NCI-H1694 treated with DMSO at 0.1 percent for 48 hours (cell line): ENCODE data around the gene REPS1.
A peak's percentile ranks its signal among the peaks of the same experiment; 100 is the strongest.
"Not testable (repeated sequence)": the region's sequence is repeated elsewhere in the genome, so short reads cannot be mapped to it uniquely, and the experiment has no call there.

Experiments used
- DNase-seq: peaks from one replicate; lab custom pipeline; 2025; lab: John Stamatoyannopoulos, UW

REPS1 gene

GRCh38 chr6:138987643-138988468 is at the start of gene REPS1:
REPS1 (minus strand) TSS chr6:138988253; CDS start chr6:138987682, 571 bp downstream.
- DNase-seq, result peak; percentile 83

- no peak for DNase-seq
Measured at GRCh38 chr6:139037490-139037889, 49.4 kb upstream of the REPS1 start.

- no peak for DNase-seq
Measured at GRCh38 chr6:139030228-139030963, 42.3 kb upstream of the REPS1 start.

- DNase-seq, result no peak
Measured at GRCh38 chr6:139029470-139030227, 41.6 kb upstream of the REPS1 start.

GRCh38 chr6:139028658-139029469 is 40.8 kb upstream of the REPS1 start, which contains the start of gene ABRACL:
ABRACL (plus strand) TSS chr6:139028745; CDS start chr6:139034161, 5,416 bp downstream.
- DNase-seq, result peak; percentile 31

GRCh38 chr6:139028215-139028657 is 40.2 kb upstream of the REPS1 start:
- no peak for DNase-seq

GRCh38 chr6:139027620-139028182 is 39.6 kb upstream of the REPS1 start:
- DNase-seq, result peak; percentile 21

- not testable (repeated sequence) for DNase-seq
Measured at GRCh38 chr6:139025416-139025815, 37.4 kb upstream of the REPS1 start.

GRCh38 chr6:139020689-139021088 is 32.6 kb upstream of the REPS1 start:
- no peak for DNase-seq

GRCh38 chr6:139019722-139020121 is 31.7 kb upstream of the REPS1 start:
- no peak for DNase-seq

- DNase-seq, result no peak
Measured at GRCh38 chr6:139017227-139017626, 29.2 kb upstream of the REPS1 start.

GRCh38 chr6:139016337-139017213 is 28.5 kb upstream of the REPS1 start:
- DNase-seq, result no peak

GRCh38 chr6:139014945-139015344 is 26.9 kb upstream of the REPS1 start:
- DNase-seq, result no peak

- no peak for DNase-seq
Measured at GRCh38 chr6:139013185-139013800, 25.2 kb upstream of the REPS1 start.

- no peak for DNase-seq
Measured at GRCh38 chr6:139011980-139012379, 23.9 kb upstream of the REPS1 start.

GRCh38 chr6:139010674-139011073 is 22.6 kb upstream of the REPS1 start:
- no peak for DNase-seq

- DNase-seq, result no peak
Measured at GRCh38 chr6:139008117-139008516, 20.1 kb upstream of the REPS1 start.

GRCh38 chr6:139007428-139007827 is 19.4 kb upstream of the REPS1 start:
- DNase-seq, result no peak

GRCh38 chr6:139006477-139006876 is 18.4 kb upstream of the REPS1 start:
- DNase-seq, result no peak

- no peak for DNase-seq
Measured at GRCh38 chr6:139003751-139004150, 15.7 kb upstream of the REPS1 start.
